Upper lobe of left lung (tissue), 6 donors: ENCODE data around the gene BPIFA3. TPM values are rescaled to one million over a fixed set of nuclear protein-coding genes. Genes with fewer than 3 reads are reported as not detected.
A peak's percentile ranks its signal among the peaks of the same experiment; 100 is the strongest.

ENCODE experiments used
- ATAC-seq, 2 donors: fragments of 200-7000 bp; cut with Tn5 transposase; one replicate each; pipeline ENCODE4 v1.9.1; 2022; ENCODE audit warnings: mild to moderate bottlenecking in 2 of 2, moderate library complexity in 2 of 2; ENCODE audit not compliant: low FRiP score in 2 of 2
- DNase-seq, 2 donors: peaks; one replicate each; pipeline ENCODE4 v3.0.0-alpha.2; 2019 to 2020
- H3K27ac ChIP-seq, 4 donors: fragments of 200-600 bp; sonication (generic); one replicate each; pipeline ENCODE4 v1.5.1; 2016 to 2019
- H3K27me3 ChIP-seq, 4 donors: fragments of 200-600 bp; sonication (generic); one replicate each; pipeline ENCODE4 v1.5.1; 2017 to 2019
- H3K36me3 ChIP-seq, 4 donors: fragments of 200-600 bp; sonication (generic); one replicate each; pipeline ENCODE4 v1.5.1; 2016 to 2019
- H3K4me1 ChIP-seq, 4 donors: fragments of 200-600 bp; sonication (generic); one replicate each; pipeline ENCODE4 v1.5.1; 2018 to 2019
- H3K4me3 ChIP-seq, 4 donors: fragments of 200-600 bp; sonication (generic); one replicate each; pipeline ENCODE4 v1.5.1; 2017 to 2019; ENCODE audit warnings: mild to moderate bottlenecking in 2 of 4, moderate library complexity in 1 of 4
- H3K9me3 ChIP-seq, 4 donors: fragments of 200-600 bp; sonication (generic); one replicate each; pipeline ENCODE4 v1.5.1; 2018 to 2019
- EP300 ChIP-seq, 4 donors: sonication (generic); formaldehyde crosslinking; IDR thresholded peaks; one replicate each; pipeline ENCODE4 v1.5.1; 2017; ENCODE audit warnings: antibody characterized with exemption in 4 of 4, control low read depth in 2 of 4
- POLR2A ChIP-seq, 4 donors: fragments of 450-650 bp; IDR thresholded peaks; one replicate each; pipeline ENCODE4 v1.5.1; 2016 to 2017; ENCODE audit warnings: antibody characterized with exemption in 4 of 4, mild to moderate bottlenecking in 2 of 4
- POLR2AphosphoS5 ChIP-seq, 2 donors: sonication (generic); formaldehyde crosslinking; IDR thresholded peaks; one replicate each; pipeline ENCODE4 v1.5.1; 2017; ENCODE audit warnings: antibody characterized with exemption in 2 of 2
- WGBS, 2 donors: methylation state at CpG; one replicate each; pipeline ENCODE4 v1.1.5; 2017 to 2018; 5-methylcytosine and 5-hydroxymethylcytosine counted together
- total RNA-seq, 6 donors: library from RNA; depleted of rRNA in 4 of 6; stranded (reverse); fragments of >200 nt in 4 of 6; gene quantifications; one replicate each; pipeline versions ENCODE4 v1.1.0 to v1.2.1, GENCODE V29; 2016 to 2021
- TF ChIP-seq, protein P1 (sequence below), 6 experiments: fragments of 450-650 bp in 4 of 6; fragments of 200-600 bp in 2 of 6; sonication (generic) in 2 of 6; IDR thresholded peaks; one replicate each; pipeline ENCODE4 v1.5.1; 2016 to 2019; ENCODE audit warnings: antibody characterized with exemption in 6 of 6
- donor health status: DM: no; HTN: no; CAD: no; lungs with moderate emphysema.
- donor health status: DM: no; HTN: yes; CAD: no; lungs with severe emphysema.

The BPIFA3 gene
- total RNA-seq, 6 donors from 2014 or later = not detected

GRCh38 chr20:33257237-33257636 lies 40.1 kb downstream of the BPIFA3 start:
- Histone ChIP-seq H3K27ac (no peak overlapping the region), H3K27me3 (no peaks in the 10 kb centered on the region), H3K36me3 (no peaks in the 10 kb centered on the region), H3K9me3 (no peaks in the 10 kb centered on the region), H3K4me3 (no peak overlapping the region), H3K4me1 (peaks cover 0 to 3% (median 0%) of the 10 kb centered on the region in 4 donors)
- WGBS, 2 donors = 81 to 84% methylated on average over 5 of the region's 5 CpGs
- no peak for DNase-seq
- TF ChIP-seq POLR2A (IDR thresholded peaks at IDR 0.05) = no peak
- no peak for TF ChIP-seq POLR2AphosphoS5 (IDR thresholded peaks at IDR 0.05)
- no peak for TF ChIP-seq EP300 (IDR thresholded peaks at IDR 0.05)
- TF ChIP-seq, protein P1, sequence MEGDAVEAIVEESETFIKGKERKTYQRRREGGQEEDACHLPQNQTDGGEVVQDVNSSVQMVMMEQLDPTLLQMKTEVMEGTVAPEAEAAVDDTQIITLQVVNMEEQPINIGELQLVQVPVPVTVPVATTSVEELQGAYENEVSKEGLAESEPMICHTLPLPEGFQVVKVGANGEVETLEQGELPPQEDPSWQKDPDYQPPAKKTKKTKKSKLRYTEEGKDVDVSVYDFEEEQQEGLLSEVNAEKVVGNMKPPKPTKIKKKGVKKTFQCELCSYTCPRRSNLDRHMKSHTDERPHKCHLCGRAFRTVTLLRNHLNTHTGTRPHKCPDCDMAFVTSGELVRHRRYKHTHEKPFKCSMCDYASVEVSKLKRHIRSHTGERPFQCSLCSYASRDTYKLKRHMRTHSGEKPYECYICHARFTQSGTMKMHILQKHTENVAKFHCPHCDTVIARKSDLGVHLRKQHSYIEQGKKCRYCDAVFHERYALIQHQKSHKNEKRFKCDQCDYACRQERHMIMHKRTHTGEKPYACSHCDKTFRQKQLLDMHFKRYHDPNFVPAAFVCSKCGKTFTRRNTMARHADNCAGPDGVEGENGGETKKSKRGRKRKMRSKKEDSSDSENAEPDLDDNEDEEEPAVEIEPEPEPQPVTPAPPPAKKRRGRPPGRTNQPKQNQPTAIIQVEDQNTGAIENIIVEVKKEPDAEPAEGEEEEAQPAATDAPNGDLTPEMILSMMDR (IDR thresholded peaks at IDR 0.05) = no peak
- no peak for ATAC-seq

- Histone ChIP-seq H3K36me3 (no peaks in the 10 kb centered on the region), H3K27ac (no peak overlapping the region), H3K9me3 (no peaks in the 10 kb centered on the region), H3K27me3 (no peaks in the 10 kb centered on the region), H3K4me3 (no peak overlapping the region), H3K4me1 (peaks cover 0 to 11% (median 3%) of the 10 kb centered on the region in 4 donors)
- WGBS, 2 donors = 51 to 66% methylated on average over 5 of the region's 5 CpGs
- ATAC-seq (no peak), DNase-seq (no peak)
- TF ChIP-seq EP300 (IDR thresholded peaks at IDR 0.05) (no peak), POLR2AphosphoS5 (IDR thresholded peaks at IDR 0.05) (no peak), POLR2A (IDR thresholded peaks at IDR 0.05) (no peak)
- TF ChIP-seq, protein P1 (IDR thresholded peaks at IDR 0.05) = no peak
Measured at GRCh38 chr20:33259371-33259770, 42.2 kb downstream of the BPIFA3 start.

- ATAC-seq = no peak
- H3K4me3 ChIP-seq = no peak overlapping the region
- DNase-seq = no peak
- WGBS, 2 donors = 54 to 86% methylated on average over 3 to 4 of the region's 4 CpGs
- H3K27me3 ChIP-seq = peaks cover 0 to 1% (median 0%) of the 10 kb centered on the region in 4 donors
- no peaks in the 10 kb centered on the region for H3K36me3 ChIP-seq
- no peak overlapping the region for H3K27ac ChIP-seq
- no peaks in the 10 kb centered on the region for H3K9me3 ChIP-seq
- no peak for TF ChIP-seq POLR2A (IDR thresholded peaks at IDR 0.05)
- TF ChIP-seq EP300 (IDR thresholded peaks at IDR 0.05) = no peak
- TF ChIP-seq, protein P1 (IDR thresholded peaks at IDR 0.05) = no peak
- TF ChIP-seq POLR2AphosphoS5 (IDR thresholded peaks at IDR 0.05) = no peak
- peaks cover 0 to 11% (median 3%) of the 10 kb centered on the region in 4 donors for H3K4me1 ChIP-seq
Measured at GRCh38 chr20:33261465-33261864, 44.3 kb downstream of the BPIFA3 start.

DNA sequence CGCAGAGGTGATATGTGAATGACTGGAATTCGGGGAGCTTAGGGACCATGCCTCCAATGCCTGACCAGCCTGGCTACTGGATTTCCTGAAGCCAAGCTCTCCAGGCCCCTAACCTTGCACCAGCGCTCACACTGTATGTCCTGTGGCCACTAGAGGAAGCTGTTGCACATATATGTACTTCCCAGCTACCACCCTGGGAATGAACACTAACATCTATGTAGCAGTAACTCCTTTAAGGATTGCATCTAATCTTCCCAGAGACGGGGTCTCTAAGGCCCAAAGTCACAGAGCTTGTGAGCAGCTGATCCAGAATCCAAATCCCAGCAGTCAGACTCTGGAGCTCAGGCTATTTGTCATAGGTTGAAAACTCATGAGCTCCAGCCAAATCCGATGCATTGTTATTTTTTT lies 45.5 kb downstream of the BPIFA3 start:
- peaks cover 0 to 11% (median 3%) of the 10 kb centered on the region in 4 donors for H3K4me1 ChIP-seq
- H3K27me3 ChIP-seq = peaks cover 0 to 1% (median 0%) of the 10 kb centered on the region in 4 donors
- no peaks in the 10 kb centered on the region for H3K36me3 ChIP-seq
- H3K4me3 ChIP-seq = no peak overlapping the region
- H3K27ac ChIP-seq = no peak overlapping the region
- ATAC-seq = peak; percentile 63 to 81
- 27 to 33% methylated on average over 5 of the region's 5 CpGs for WGBS, 2 donors
- no peak for TF ChIP-seq POLR2AphosphoS5 (IDR thresholded peaks at IDR 0.05)
- TF ChIP-seq, protein P1 (IDR thresholded peaks at IDR 0.05) = peak in 3 of 6 experiments; percentile 32 to 49 (median 40)
- H3K9me3 ChIP-seq = no peaks in the 10 kb centered on the region
- DNase-seq = peak in 1 of 2 donors; percentile 40

GRCh38 chr20:33263784-33264183 lies 46.6 kb downstream of the BPIFA3 start:
- DNase-seq (no peak), ATAC-seq (no peak)
- Histone ChIP-seq H3K4me3 (no peak overlapping the region), H3K27me3 (peaks cover 0 to 1% (median 0%) of the 10 kb centered on the region in 4 donors), H3K9me3 (no peaks in the 10 kb centered on the region), H3K4me1 (peaks cover 0 to 11% (median 3%) of the 10 kb centered on the region in 4 donors), H3K27ac (no peak overlapping the region), H3K36me3 (no peaks in the 10 kb centered on the region)
- TF ChIP-seq POLR2AphosphoS5 (IDR thresholded peaks at IDR 0.05) (no peak), EP300 (IDR thresholded peaks at IDR 0.05) (no peak)
- TF ChIP-seq, protein P1 (IDR thresholded peaks at IDR 0.05) = no peak
- WGBS, 2 donors = 84 to 90% methylated on average over 4 to 5 of the region's 5 CpGs
